ENCODE data around the gene STIMATE.

- no peak for TF ChIP-seq CTCF (IDR thresholded peaks at IDR 0.05 in 8 of 11, conservative IDR thresholded peaks at IDR 0.05 in 3 of 11)
- TF ChIP-seq POLR2AphosphoS5 (IDR thresholded peaks at IDR 0.05): no peak
- no peak for TF ChIP-seq POLR2A (IDR thresholded peaks at IDR 0.05)
Observed at GRCh38 chr3:52791366-52791765, 106.0 kb downstream of the STIMATE start.

Data from spleen (tissue), 7 donors.